K562 (cell line): ENCODE measurements around the gene ZNF385C. TPM values are rescaled to one million over a fixed set of nuclear protein-coding genes. Genes with fewer than 3 reads are reported as not detected.

Source experiments
- CCNT2 ChIP-seq: IDR thresholded peaks from 2 replicates; pipeline ENCODE4 v1.6.1; 2011; ENCODE audit warnings: borderline replicate concordance, low read depth, mild to moderate bottlenecking, moderate library complexity, mixed read lengths, low read length; ENCODE audit not compliant: insufficient read length; ENCODE audit errors: extremely low read depth
- CTCF ChIP-seq, 3 experiments: IDR thresholded peaks in 2 of 3; conservative IDR thresholded peaks in 1 of 3; 2 replicates each; pipeline ENCODE4 v1.5.1; 2011 to 2012; ENCODE audit warnings: low read length in 3 of 3, mild to moderate bottlenecking in 3 of 3, control low read depth in 2 of 3, improper control_type of control experiment in 1 of 3, inconsistent platforms in 1 of 3, low read depth in 1 of 3, mixed read lengths in 1 of 3, moderate library complexity in 1 of 3; ENCODE audit not compliant: insufficient read depth in 2 of 3
- CXXC5 ChIP-seq: fragments of 250-450 bp; sonication (Bioruptor Pico); IDR thresholded peaks from 2 replicates; pipeline ENCODE4 v1.8.0; 2022; ENCODE audit warnings: inconsistent platforms, mild to moderate bottlenecking, moderate library complexity
- ELK3 ChIP-seq: fragments of 450-650 bp; formaldehyde crosslinking; IDR thresholded peaks from 2 replicates; pipeline ENCODE4 v1.4.0; 2020; ENCODE audit warnings: mild to moderate bottlenecking
- KLF1 ChIP-seq: fragments of 450-650 bp; IDR thresholded peaks from 2 replicates; pipeline ENCODE4 v1.6.1; 2016; ENCODE audit warnings: missing genetic modification characterization, missing compliant biosample characterization
- MAZ ChIP-seq, 2 experiments: fragments of 450-650 bp in 1 of 2; sonication (generic) in 1 of 2; formaldehyde crosslinking; IDR thresholded peaks in 1 of 2; conservative IDR thresholded peaks in 1 of 2; 2 replicates each; pipeline versions ENCODE4 v1.4.0 to v1.5.0; 2020; ENCODE audit warnings: mild to moderate bottlenecking in 1 of 2, missing genetic modification reagents in 1 of 2
- NCOA6 ChIP-seq: fragments of 450-650 bp; IDR thresholded peaks from 2 replicates; pipeline ENCODE4 v1.6.1; 2017; ENCODE audit warnings: mild to moderate bottlenecking
- NFIC ChIP-seq: fragments of 450-650 bp; IDR thresholded peaks from 2 replicates; pipeline ENCODE4 v1.6.1; 2017; ENCODE audit warnings: mild to moderate bottlenecking, inconsistent platforms
- NFXL1 ChIP-seq: fragments of 450-650 bp; formaldehyde crosslinking; IDR thresholded peaks from 2 replicates; pipeline ENCODE4 v1.4.0; 2021; ENCODE audit warnings: mild to moderate bottlenecking
- POLR2G ChIP-seq: fragments of 200-400 bp; formaldehyde crosslinking; IDR thresholded peaks from 2 replicates; pipeline ENCODE4 v1.6.1; 2017; ENCODE audit warnings: low read depth, mild to moderate bottlenecking, antibody characterized with exemption, low read length, moderate library complexity
- RAD21 ChIP-seq, 2 experiments: fragments of 250-450 bp in 1 of 2; fragments of 450-650 bp in 1 of 2; sonication (Bioruptor Pico) in 1 of 2; formaldehyde crosslinking in 1 of 2; IDR thresholded peaks in 1 of 2; conservative IDR thresholded peaks in 1 of 2; 2 replicates each; pipeline versions ENCODE4 v1.4.0 to v1.8.0; 2020 to 2022; ENCODE audit warnings: mild to moderate bottlenecking in 2 of 2, moderate library complexity in 1 of 2
- RCOR1 ChIP-seq, 2 experiments: IDR thresholded peaks; 2 replicates each; pipeline ENCODE4 v1.6.1; 2012; ENCODE audit warnings: low read depth in 2 of 2, low read length in 2 of 2, borderline replicate concordance in 1 of 2, improper control_type of control experiment in 1 of 2
- TFAP4 ChIP-seq: sonication (generic); formaldehyde crosslinking; IDR thresholded peaks from 2 replicates; pipeline ENCODE4 v1.8.0; 2022; ENCODE audit warnings: missing genetic modification reagents, mild to moderate bottlenecking, moderate library complexity, borderline replicate concordance
- UBTF ChIP-seq, 2 experiments: IDR thresholded peaks; 2 replicates each; pipeline ENCODE4 v1.6.1; 2012; ENCODE audit warnings: improper control_type of control experiment in 2 of 2, low read depth in 2 of 2, low read length in 2 of 2, borderline replicate concordance in 1 of 2
- ZFX ChIP-seq: sonication (generic); formaldehyde crosslinking; IDR thresholded peaks from 2 replicates; pipeline ENCODE4 v1.8.0; 2022; ENCODE audit warnings: mild to moderate bottlenecking, missing genetic modification reagents, moderate library complexity
- ZHX1 ChIP-seq: fragments of 150-350 bp; conservative IDR thresholded peaks from 2 replicates; pipeline ENCODE4 v1.6.1; 2014; ENCODE audit warnings: low read length
- polyA plus RNA-seq, 8 experiments: library from polyadenylated mRNA; depleted of rRNA in 4 of 8; stranded (reverse) in 5 of 8; unstranded in 3 of 8; fragments of >200 nt; fragmentation: Nextera tagmentation in 2 of 8; fragmentation: Illumina TruSeq in 1 of 8; extraction: Ambion mirVana in 2 of 8; extraction: Trizol in 1 of 8; gene quantifications; 2 replicates each; pipeline versions ENCODE4 v1.2.1 to v1.2.3, GENCODE V29; 2011 to 2014; ENCODE audit warnings: inconsistent platforms in 1 of 8, missing spikeins in 1 of 8
- total RNA-seq, 7 experiments: library from RNA; depleted of rRNA in 6 of 7; stranded (reverse); fragments of >200 nt in 6 of 7; fragmentation: Illumina TruSeq in 2 of 7; extraction: Trizol in 2 of 7; gene quantifications; 2 replicates each; pipeline versions ENCODE4 v1.2.1 to v1.2.3, GENCODE V29; 2011 to 2021; ENCODE audit warnings: low replicate concordance in 1 of 7

The ZNF385C gene
- total and polyA plus RNA-seq, 9 of the 15 experiments (the other 6 are each of a cell fraction or from before 2014, with no cell fraction given): 0.03 to 0.35 (median 0.18) TPM; not detected in 1

- peak in 1 of 2 experiments; percentile 33; a peak in 1 of 4 replicates for TF ChIP-seq UBTF (IDR thresholded peaks at IDR 0.05; ENCODE audit: borderline replicate concordance in 1 of 2, low read depth in 2 of 2, low read length in 2 of 2)
- peak; percentile 36 to 76 (median 51); a peak in 5 of 6 replicates for TF ChIP-seq CTCF (IDR thresholded peaks at IDR 0.05 in 2 of 3, conservative IDR thresholded peaks at IDR 0.05 in 1 of 3; ENCODE audit: insufficient read depth in 2 of 3, low read depth in 1 of 3, low read length in 3 of 3)
- TF ChIP-seq ZFX (CRISPR knock-in tag): peak; percentile 23; the same call in 1 of the 2 replicates
- TF ChIP-seq RAD21 (CRISPR knock-in tag; conservative IDR thresholded peaks at IDR 0.05 in 1 of 2, IDR thresholded peaks at IDR 0.05 in 1 of 2): peak in 1 of 2 experiments; percentile 31; a peak in 2 of 4 replicates
- peak; percentile 86 for TF ChIP-seq POLR2G
- TF ChIP-seq NFIC: 0 out of 2 replicates have a peak, but pooled peaks have one; percentile 5
- peak; percentile 73 to 86 for TF ChIP-seq MAZ (CRISPR knock-in tag; conservative IDR thresholded peaks at IDR 0.05 in 1 of 2, IDR thresholded peaks at IDR 0.05 in 1 of 2)
- 0 out of 2 replicates have a peak, but pooled peaks have one; percentile 22 for TF ChIP-seq NCOA6
- peak; percentile 54 for TF ChIP-seq CCNT2
- TF ChIP-seq NFXL1 (CRISPR knock-in tag): no peak
- TF ChIP-seq CXXC5 (CRISPR knock-in tag): peak; percentile 28; the same call in 1 of the 2 replicates
- TF ChIP-seq TFAP4 (CRISPR knock-in tag): peak; percentile 44; the same call in 1 of the 2 replicates
- TF ChIP-seq ELK3 (CRISPR knock-in tag): no peak
- no peak for TF ChIP-seq KLF1 (tag)
- TF ChIP-seq ZHX1: 0 out of 2 replicates have a peak, but pooled peaks have one; percentile 29
- 0 out of 4 replicates have a peak, but pooled peaks of 1 of the 2 experiments have one; percentile 4 for TF ChIP-seq RCOR1 (IDR thresholded peaks at IDR 0.05; ENCODE audit: borderline replicate concordance in 1 of 2, low read depth in 2 of 2, low read length in 2 of 2)
These were observed 47.8 kb downstream of the ZNF385C start, which contains the start of gene C17orf113 (continued) for GRCh38 chr17:42050393-42051012.
